IMR-90 (cell line): ENCODE measurements around the gene PTGR2.

Experiments
- CHD1 ChIP-seq: IDR thresholded peaks from 2 replicates; pipeline ENCODE4 v1.6.1; 2012; ENCODE audit warnings: low read depth, low read length, improper control_type of control experiment
- CTCF ChIP-seq: conservative IDR thresholded peaks from 2 replicates; pipeline ENCODE4 v1.5.1; 2012; ENCODE audit warnings: mild to moderate bottlenecking, low read depth, low read length, improper control_type of control experiment
- RCOR1 ChIP-seq: IDR thresholded peaks from 2 replicates; pipeline ENCODE4 v1.6.1; 2012; ENCODE audit warnings: mild to moderate bottlenecking, low read length, improper control_type of control experiment; ENCODE audit not compliant: insufficient replicate concordance

DNA sequence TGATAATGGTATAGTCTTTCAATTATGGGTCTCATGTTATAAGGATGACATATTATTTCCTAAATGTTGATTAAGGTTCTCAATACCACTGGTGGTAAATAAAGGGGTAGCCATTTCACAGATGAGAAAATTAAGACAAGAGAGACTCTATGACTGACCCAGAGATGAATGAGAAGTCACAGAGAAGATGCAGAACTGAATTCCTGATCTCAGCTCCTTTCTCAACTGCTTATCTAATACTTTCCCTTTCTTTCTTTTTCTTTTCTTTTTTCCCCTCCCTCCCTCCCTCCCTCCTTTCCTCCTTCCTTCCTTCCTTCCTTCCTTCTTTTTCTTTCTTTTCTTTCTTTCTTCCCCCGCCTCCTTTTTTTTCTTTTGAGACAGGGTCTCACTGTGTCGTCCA, 8.3 kb upstream of the PTGR2 start:
- TF ChIP-seq RCOR1 (no peak), CTCF (no peak), CHD1 (no peak)
